HG03135 (cell line): ENCODE measurements around the gene ZNF324B.
"Not testable (repeated sequence)": the region's sequence is repeated elsewhere in the genome, so short reads cannot be mapped to it uniquely, and the experiment has no call there.

Experiments used
- ATAC-seq: cut with Tn5 transposase; IDR thresholded peaks from one replicate; pipeline ENCODE4 v1.9.1; 2021; ENCODE audit warnings: mild to moderate bottlenecking, moderate library complexity; ENCODE audit not compliant: unreplicated experiment

The ZNF324B gene

DNA sequence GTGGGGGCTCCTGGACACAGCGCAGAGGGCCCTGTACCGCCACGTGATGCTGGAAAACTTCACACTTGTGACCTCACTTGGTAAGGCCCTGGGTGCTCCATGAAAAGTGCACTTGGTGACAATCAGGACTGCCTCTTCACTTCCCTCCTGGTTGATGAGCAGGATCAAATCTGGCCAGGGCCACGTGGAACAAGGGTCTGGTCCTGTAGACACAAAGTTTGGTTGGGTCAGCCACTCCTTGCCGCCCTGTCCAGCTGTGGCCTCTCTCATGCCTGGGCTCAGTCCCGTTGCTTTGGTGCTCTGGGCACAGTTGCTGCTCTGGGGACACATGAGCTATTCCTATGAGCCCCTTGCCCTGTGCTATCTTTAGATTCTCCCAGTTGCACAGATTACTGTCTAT is 2.3 kb downstream of the ZNF324B start:
- no peak for ATAC-seq

DNA sequence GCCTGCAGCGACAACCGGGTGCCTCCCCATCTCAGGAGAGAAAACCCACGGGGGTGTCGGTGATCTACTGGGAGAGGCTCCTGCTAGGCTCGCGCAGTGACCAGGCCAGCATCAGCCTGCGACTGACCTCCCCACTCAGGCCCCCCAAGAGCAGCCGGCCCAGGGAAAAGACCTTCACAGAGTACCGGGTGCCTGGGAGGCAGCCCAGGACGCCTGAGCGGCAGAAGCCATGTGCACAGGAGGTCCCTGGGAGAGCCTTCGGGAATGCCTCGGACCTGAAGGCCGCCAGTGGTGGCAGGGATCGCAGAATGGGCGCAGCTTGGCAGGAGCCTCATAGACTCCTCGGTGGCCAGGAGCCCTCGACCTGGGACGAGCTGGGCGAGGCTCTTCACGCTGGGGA is 3.9 kb downstream of the ZNF324B start:
- ATAC-seq: no peak

DNA sequence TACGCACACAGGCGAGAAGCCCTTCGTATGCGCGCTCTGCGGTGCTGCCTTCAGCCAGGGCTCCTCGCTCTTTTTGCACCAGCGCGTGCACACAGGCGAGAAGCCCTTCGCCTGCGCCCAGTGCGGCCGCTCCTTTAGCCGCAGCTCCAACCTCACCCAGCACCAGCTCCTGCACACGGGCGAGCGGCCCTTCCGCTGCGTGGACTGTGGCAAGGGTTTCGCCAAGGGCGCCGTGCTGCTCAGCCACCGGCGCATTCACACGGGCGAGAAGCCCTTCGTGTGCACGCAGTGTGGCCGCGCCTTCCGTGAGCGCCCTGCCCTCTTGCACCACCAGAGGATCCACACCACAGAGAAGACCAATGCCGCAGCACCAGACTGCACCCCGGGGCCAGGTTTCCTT is 4.7 kb downstream of the ZNF324B start:
- ATAC-seq: no peak

DNA sequence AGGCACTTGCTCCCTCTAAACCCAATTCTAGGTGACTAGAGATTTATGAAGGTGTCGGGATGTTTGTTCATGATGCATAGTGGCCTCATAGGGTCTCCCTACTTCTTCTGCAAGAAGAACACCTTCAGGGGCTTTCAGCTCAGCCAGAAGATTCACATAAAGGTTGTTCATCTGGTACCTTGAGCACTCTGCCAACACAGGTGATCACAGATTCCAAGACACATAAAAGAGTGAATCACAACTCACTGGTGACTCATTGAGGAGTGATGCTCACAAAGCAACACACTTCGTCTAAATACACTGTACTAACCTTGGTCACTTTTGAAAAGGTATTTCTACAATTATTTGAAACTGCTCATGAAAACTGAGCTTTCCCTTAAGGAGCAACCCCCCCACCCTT is 8.6 kb downstream of the ZNF324B start:
- ATAC-seq: no peak

DNA sequence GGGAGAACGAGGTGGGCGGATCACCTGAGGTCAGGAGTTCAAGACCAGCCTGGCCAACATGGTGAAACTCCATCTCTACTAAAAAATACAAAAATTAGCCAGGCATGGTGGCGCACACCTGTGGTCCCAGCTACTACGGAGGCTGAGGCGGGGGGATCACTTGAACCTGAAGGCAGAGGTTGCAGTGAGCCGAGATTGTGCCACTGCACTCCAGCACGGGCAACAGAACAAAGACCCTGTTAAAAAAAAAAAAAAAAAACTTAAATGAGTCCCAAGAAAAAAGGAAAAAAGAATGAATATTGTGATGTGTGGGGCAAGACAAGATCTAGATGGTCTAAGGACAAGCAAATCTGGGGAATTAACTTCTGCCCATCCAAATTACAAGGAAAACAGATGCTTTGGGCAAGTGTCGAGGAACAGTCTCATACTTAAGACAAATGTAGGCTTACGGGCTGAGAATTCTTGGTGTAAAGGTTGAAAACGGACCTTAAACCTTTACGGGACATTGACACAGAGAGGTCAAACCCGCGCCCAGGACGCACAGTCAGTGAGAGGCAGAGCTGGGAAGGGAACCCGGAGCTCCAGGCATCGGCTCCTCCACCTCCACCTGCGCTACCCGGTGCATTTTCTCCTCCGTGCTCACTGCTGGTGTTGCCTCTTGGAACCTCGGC is 14.8 kb downstream of the ZNF324B start:
- ATAC-seq: peak; percentile 23

DNA sequence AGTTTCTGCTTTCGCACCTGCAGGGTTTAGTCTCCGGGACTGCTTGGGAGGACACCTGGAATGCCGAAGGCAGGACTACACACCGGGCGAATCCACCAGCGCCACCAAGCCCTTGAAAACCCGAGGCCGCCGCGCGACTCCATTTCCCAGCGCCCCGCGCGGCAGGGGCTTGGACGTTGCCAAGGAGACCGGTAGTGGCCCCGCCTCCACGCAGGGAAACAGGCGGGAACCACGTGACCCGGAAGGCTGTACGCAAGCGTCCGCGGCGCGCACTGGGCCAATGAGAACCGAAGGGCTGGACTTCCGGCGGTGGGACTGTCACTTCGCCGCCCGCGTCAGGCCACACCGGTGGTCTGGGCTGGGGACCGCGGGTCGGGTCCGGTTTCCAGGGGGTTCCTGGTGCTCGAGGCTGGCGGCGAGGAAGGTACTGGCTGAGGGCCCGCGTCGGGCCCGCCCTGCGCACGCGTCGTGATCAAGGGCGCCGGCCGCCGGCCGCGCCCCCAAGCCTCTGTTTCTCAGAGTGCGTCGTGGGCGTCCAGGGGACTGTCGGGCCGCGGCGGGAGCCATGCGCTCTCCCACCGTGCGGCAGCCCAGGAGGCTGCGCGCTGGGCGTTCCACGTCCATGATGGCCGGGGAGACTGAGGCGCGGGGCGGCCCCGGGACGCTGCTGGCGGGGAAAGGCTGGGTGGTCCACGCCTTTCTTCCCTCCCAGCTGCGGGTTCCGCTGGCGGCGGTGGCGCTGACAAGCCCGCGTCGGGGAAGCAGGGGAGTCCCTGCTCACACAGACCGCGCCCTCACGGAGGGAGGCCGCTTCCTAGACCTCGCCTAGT is 15.6 kb downstream of the ZNF324B start, which contains the start of gene ZNF324:
Gene ZNF324, plus strand, starts transcription at position 321 of the 830 bp plus-strand sequence. CDS start 2,106 bp downstream, outside the sequence.
- ATAC-seq: peak; percentile 84

DNA sequence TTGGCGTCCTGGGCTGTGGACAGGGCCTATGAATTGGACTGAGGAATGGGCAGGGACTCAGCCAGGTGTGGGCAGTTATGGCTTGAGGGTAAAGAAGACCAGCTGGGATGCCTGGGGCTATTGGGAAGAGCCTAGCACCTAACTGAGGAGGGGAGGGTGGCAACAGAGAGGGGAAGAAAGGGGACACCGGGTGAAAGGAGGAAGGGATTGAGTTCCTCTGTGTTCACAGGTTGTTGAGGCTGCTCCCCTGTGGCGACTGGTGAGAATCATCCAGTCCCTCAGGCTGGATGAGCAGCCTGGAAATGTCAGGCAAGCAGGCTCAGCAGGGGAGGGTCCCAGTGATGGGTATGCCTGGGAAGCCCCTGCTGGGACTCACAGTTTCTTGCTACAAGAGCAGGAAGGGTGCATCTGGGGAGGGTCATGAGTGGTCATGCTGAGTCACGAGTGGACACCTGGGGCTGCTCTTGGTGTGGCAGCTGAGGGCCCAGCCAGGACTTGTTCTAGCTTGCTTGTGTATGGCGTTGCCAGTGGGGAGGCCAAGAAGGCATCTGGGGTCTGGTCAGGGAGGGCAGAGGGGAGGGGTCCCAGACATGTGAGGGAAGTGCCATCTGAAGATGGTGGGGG is 16.9 kb downstream of the ZNF324B start:
- no peak for ATAC-seq

DNA sequence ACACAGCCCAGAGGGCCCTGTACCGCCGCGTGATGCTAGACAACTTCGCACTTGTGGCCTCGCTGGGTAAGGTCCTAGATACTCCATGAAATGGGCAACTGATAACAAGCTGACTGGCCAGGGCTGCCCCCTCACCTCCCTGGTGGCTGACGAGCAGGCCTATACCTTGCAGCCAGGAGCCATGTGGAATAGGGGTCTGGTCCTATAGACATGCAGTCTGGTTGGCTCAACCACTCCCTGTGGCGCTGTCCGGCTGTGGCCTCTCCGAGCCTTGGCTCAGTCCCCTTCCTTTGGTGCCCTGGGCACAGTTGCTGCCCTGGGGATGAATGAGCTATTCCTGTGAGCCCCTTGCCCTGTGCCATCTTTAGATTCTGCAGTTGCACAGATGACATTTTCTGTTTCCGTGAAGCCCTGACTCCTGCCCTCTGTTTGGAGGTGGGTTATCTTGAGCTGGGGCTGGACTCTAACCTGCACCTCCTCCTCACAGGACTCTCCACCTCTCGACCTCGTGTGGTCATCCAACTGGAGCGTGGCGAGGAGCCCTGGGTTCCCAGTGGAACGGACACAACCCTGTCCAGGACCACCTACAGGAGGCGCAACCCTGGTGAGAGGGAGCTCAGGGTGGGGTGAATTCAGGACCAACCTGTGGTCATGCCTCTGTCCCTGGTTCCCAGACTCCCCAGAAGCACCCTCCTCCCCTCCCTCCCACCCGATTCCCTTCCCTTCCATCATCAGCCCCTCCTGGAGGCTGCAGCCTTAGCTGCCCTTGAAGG is 18.0 kb downstream of the ZNF324B start:
- no peak for ATAC-seq

DNA sequence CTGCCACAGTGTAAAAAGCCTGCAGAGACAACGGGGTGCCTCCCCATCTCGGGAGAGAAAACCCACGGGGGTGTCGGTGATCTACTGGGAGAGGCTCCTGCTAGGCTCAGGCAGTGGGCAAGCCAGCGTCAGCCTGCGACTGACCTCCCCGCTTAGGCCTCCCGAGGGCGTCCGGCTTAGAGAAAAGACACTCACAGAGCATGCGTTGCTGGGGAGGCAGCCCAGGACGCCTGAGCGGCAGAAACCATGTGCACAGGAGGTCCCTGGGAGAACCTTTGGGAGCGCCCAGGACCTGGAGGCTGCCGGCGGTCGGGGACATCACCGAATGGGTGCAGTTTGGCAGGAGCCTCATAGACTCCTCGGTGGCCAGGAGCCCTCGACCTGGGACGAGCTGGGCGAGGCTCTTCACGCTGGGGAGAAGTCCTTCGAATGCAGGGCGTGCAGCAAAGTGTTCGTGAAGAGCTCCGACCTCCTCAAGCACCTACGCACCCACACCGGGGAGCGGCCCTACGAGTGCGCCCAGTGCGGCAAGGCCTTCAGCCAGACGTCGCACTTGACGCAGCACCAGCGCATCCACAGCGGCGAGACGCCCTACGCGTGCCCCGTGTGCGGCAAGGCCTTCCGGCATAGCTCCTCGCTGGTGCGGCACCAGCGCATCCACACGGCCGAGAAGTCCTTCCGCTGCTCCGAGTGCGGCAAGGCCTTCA is 19.6 kb downstream of the ZNF324B start:
- not testable (repeated sequence) for ATAC-seq

DNA sequence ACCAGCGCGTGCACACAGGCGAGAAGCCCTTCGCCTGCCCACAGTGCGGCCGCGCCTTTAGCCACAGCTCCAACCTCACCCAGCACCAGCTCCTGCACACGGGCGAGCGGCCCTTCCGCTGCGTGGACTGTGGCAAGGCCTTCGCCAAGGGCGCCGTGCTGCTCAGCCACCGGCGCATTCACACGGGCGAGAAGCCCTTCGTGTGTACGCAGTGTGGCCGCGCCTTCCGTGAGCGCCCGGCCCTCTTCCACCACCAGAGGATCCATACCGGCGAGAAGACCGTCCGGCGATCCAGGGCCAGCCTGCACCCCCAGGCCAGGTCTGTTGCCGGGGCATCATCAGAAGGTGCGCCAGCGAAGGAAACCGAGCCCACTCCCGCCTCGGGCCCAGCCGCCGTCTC is 20.3 kb downstream of the ZNF324B start:
- no peak for ATAC-seq

DNA sequence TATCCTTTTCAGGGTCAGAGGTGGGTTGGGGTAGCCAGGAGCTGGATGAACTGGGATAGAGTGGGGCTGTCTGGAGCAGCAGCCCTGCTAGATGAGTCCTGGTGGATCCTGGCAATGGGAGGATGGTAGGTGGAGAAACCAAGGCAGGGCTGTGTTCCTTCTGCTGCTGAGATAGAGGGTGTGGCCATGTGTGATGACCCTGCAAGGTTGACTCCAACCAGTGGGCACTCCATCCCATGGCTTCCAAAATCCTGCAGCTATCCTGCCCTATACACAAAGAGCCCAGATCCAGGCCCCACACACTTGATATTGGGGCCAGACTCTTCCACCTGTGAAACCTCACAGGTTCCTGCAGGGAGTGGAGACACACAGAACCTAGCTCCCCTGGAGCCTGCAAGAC is 22.4 kb downstream of the ZNF324B start:
- ATAC-seq: no peak

DNA sequence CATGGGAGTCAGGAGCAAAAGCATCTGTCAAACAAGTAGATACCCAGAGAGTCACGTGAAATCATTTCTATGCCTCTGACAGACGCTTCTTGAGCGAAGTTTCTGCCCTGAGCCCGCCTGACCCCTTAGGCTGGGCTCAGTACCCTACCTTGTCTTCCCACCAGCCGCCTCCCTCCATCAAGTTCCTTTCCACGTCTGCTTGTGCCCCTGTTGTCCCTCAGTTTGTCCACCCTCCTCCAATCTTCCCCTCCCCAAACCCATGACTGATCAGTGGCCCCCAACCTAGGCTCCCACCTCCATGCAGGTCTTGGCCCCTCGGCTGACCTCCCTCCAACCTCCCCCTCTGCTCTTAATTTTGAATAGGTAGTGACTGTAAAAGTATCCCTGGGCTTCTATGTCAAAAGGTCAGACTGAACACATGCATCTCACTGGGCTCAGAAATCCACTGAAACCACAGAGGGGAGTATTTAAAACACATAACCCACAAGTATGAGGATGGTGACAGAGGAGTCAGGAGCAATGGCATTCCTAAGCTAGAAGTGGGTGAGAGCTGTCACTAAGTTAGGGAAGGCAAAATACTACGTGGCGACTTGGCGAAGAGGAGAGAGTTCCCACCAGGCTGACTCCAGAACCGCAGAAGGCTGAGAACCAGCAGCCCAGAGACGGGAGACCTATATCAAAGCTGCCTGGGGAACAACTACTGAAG is 23.0 kb downstream of the ZNF324B start:
- no peak for ATAC-seq

DNA sequence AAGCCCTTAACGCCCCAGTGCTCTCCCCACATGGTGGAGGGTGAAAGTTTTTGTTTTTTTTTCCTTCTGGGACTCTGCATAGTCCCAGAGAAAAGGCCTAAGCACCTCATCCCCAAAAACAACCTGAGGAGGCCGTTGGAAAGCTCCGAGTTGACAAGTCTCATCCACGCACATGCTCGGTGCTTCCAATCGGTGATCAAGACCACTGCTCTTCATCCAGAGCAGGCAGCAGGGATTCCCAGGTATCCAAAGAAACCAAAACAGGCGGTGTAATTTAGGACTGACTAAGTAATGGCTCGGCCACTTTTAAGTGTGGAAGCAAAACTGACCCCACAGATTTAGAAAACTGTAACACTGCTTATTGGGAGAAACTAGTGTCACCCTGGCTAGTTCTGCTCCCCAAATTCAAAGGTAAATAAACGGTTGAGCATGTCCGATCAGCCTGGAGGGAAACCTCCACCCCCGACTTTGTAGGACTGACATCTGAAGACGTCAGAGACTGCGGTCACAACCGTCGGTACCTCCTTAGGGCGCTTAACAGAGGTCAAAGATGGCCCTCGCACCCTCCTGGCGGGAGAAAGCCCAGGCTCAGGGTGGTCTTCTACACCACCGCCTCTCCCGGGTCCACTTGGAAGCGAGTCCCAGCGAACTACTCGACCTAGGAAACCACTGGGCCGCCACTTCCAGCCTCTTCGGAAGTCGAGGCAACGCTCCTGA is 23.7 kb downstream of the ZNF324B start:
- peak; percentile 10 for ATAC-seq

DNA sequence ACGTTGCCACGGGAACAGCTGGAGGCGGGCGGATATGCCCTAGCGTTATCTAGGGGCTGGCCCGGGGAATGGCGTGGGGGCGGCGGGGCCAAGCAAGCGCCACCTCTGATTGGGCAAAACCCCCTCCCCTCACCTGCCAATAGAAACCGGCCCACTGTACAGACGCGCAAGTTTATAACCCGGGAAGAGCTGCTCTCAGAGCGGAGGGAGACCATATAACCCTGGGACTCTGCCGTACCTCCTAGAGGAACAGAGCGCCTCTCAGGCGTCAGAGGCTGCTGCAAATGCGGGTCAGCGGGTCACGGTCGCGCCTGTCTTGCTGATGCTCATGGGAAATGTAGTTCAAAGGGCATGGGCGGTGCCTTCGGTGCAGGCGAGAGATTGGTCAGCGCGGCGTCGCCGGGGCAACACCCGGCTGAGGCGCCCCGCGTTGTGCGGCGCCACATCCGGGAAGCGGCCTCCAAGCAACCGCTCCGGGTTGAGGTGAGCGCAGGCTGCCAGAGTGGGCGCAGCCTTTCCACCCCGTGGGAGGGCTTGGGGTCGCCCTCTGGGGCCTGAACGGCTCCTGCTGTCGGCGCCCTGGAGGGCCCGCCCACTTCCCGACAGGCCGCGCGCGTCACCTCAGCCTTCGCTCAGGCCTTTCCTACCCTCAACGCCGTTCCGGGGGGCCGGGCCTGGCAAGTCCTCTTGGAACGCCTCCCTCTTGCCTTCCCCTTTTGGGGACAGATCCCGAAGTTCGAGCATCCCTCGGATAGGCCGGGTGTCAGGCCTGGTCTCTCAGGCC is 24.5 kb downstream of the ZNF324B start, which contains the start of gene ZNF446:
Gene ZNF446, plus strand, starts transcription at position 639 of the 784 bp plus-strand sequence. CDS start 867 bp downstream, outside the sequence.
- peak; percentile 82 for ATAC-seq

DNA sequence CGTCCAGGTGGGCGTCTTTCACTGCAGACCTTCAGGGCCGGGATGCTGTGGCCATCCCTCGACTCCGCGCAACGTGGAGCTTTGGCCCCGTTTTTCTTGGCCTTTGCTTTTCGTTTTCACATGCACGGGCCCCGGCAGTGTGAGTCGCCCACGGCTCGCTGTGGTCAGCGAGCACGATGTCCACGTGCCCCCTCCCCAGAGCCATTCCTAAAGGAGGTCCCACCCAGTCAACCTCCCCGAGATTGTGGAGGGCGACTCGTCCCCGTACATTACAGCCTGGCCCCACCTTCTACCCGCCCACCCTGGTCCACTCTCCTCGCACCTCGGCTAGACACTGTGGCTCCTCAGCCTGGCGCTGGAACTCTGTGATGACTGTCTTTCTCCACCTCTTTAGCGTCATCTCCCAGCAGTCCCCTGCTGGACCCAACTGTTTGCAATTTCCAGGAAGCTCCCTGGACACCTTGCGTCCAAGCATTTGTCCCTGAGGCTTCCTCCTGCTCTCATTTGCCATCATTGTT is 25.1 kb downstream of the ZNF324B start:
- no peak for ATAC-seq

DNA sequence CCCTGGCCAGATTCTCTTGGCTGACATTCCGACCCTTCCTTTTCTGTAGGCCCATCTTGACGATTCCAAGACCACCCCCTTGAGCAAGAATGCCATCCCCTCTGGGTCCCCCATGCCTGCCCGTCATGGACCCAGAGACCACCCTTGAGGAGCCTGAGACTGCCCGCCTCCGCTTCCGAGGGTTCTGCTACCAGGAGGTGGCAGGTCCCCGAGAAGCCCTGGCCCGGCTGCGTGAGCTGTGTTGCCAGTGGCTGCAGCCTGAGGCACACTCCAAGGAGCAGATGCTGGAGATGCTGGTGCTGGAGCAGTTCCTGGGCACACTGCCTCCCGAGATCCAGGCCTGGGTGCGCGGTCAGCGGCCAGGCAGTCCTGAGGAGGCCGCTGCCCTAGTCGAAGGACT is 25.7 kb downstream of the ZNF324B start:
- ATAC-seq: no peak

DNA sequence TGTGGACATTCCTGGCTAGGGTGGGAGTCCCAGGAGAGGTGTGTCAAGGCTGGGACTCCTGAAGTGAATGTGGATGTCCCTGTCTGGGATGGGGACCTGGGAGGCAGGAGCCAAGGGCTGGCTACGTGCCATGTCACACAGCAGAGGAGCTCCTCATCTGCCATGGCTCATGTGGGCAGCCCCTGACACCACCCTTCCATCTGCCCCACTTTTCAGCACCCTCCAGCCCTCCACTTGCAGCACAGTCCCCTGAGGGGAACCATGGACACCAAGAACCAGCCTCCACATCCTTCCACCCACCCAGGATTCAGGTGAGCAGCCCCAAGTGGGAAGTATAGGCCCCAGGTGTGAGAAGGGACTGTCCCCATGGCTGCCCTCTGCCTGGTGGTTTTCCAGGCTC is 26.4 kb downstream of the ZNF324B start:
- no peak for ATAC-seq

DNA sequence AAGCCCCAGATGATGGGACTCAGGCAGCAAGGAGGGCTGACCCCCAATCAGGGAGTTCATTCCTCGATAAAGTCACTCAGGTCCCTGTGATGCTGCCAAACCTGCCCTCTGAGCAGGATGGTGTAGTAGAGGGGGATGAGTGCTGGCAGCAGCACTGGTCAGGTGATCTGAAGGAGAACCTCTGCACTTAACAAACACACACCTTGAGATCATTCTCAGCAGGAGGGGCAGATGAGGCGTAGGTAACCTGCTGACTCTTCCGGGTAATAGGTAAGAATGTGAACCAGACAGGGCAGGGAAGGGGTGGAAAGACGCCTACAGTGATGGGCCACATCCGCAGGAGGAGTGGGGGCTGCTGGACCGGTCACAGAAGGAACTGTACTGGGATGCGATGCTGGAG is 27.9 kb downstream of the ZNF324B start:
- ATAC-seq: no peak
